Measurements from ENCODE around the gene CADPS2.

- TF ChIP-seq EZH2 (IDR thresholded peaks at IDR 0.05; ENCODE audit: low read depth, low read length, severe bottlenecking) (no peak), YY1 (IDR thresholded peaks at IDR 0.05; ENCODE audit: low read depth, low read length) (no peak), RFX5 (IDR thresholded peaks at IDR 0.05; ENCODE audit: borderline replicate concordance, low read depth, low read length) (no peak), POLR2A (IDR thresholded peaks at IDR 0.05; ENCODE audit: control extremely low read depth in 1 of 2, low read depth in 2 of 2, low read length in 2 of 2) (no peak), JUND (IDR thresholded peaks at IDR 0.05; ENCODE audit: low read length) (no peak), TBP (IDR thresholded peaks at IDR 0.05; ENCODE audit: low read depth, low read length) (no peak)
- TF ChIP-seq, protein P1, sequence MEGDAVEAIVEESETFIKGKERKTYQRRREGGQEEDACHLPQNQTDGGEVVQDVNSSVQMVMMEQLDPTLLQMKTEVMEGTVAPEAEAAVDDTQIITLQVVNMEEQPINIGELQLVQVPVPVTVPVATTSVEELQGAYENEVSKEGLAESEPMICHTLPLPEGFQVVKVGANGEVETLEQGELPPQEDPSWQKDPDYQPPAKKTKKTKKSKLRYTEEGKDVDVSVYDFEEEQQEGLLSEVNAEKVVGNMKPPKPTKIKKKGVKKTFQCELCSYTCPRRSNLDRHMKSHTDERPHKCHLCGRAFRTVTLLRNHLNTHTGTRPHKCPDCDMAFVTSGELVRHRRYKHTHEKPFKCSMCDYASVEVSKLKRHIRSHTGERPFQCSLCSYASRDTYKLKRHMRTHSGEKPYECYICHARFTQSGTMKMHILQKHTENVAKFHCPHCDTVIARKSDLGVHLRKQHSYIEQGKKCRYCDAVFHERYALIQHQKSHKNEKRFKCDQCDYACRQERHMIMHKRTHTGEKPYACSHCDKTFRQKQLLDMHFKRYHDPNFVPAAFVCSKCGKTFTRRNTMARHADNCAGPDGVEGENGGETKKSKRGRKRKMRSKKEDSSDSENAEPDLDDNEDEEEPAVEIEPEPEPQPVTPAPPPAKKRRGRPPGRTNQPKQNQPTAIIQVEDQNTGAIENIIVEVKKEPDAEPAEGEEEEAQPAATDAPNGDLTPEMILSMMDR (IDR thresholded peaks at IDR 0.05; ENCODE audit: control extremely low read depth in 1 of 3, insufficient read depth in 1 of 3, low read depth in 1 of 3, low read length in 3 of 3) = no peak
Measured at GRCh38 chr7:122525355-122525754, 360.9 kb downstream of the CADPS2 start.

Data from H1 (cell line).